Activated T-cell treated with anti-CD3 and anti-CD28 coated beads, Interleukin-2, amount 50 U/mL, for 48 hours (primary cell): Measurements from ENCODE around the gene TGFBRAP1.
A peak's percentile ranks its signal among the peaks of the same experiment; 100 is the strongest.
"Not testable (repeated sequence)": the region's sequence is repeated elsewhere in the genome, so short reads cannot be mapped to it uniquely, and the experiment has no call there.

Source experiments
- DNase-seq, 2 experiments: peaks; one replicate each; pipeline ENCODE4 v3.0.0-alpha.2; 2020

TGFBRAP1 gene

GRCh38 chr2:105271393-105272045 is 58.0 kb downstream of the TGFBRAP1 start:
- DNase-seq: no peak

GRCh38 chr2:105269426-105269825 is 60.1 kb downstream of the TGFBRAP1 start:
- no peak for DNase-seq

DNA sequence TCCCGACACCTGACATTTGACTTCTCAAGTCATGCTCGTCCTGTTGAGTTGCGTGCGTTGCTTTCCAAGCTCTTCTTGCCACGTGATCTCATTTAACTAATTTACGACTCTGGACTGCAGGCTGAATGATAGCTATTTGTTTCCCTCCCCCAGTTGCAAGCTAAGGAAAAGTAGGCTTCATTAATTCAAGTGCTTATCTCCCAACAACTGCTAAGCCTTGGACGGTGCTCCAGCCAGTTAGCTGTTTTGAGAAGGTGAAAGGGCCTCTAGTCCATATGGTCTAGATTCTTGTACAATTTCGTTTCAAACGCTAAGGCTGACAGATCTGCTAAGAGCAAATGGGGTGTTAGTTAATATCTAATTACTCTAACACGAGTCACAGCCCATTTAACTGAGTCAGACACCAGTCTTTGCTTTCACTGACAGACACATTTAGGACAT is 66.9 kb downstream of the TGFBRAP1 start:
- no peak for DNase-seq

DNA sequence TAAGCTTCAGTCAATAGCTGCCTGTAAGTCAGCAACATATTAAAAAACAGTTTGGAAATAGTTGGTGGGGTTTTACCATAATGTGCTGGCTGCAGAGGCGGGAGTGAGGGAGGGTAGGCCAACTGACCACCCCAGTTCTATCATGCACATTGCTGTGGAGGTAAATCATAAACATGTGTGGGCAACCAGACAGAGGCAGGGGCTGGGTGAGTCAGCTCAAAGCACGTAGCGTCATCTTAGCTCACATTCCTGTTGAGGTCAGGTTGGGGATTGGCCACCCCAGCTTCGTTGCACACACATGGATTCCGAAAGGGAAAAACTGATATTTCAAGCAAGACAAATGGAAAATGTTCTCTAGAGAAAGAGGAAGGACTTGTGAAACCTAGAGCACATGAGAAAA is 68.5 kb downstream of the TGFBRAP1 start:
- no peak for DNase-seq

DNA sequence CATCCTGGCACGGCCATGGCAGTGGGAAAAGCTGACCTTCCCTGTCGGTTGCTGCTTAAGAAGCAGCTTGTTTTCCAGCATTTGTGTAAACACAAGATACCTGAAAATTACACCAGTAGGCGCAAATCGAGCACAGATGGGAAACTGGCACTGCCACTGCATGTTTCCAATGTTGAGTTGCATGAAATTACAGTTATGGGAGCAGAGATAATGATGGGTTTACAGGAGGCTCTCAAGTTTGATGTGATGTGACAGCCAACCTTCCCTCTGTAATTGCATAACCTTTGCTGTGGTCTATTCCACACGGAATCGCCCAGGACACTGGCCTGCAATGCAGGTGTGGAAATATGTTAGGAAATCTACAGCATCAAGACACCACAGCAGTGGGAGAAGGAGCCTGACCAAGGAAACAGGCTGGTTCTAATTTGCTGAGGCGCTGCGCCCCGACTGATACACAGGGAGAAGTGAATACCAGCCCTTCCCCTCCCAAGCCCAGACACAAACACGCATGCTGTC is 70.6 kb downstream of the TGFBRAP1 start:
- no peak for DNase-seq

GRCh38 chr2:105257981-105258380 is 71.6 kb downstream of the TGFBRAP1 start:
- no peak for DNase-seq

- no peak for DNase-seq
These were observed 73.0 kb downstream of the TGFBRAP1 start for GRCh38 chr2:105256431-105257047.

DNA sequence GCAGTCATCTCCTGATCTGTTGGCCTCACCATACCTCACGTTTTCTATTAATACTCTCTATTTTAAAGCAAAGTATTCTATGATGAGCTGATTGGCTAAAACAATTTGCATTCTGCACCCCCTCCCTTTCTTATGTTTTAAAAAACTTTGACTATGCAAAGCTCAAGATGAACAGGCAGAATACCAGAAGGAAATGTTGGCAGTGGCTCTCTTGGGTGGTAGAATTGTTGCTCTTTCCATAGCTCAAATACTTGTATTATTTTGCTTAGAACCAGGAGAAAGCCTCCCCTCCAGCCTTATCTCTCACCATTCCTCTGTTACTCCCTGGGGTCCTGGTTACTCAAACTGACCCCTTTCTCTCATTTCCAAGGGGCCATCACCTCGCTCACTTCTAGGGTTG is 73.6 kb downstream of the TGFBRAP1 start:
- no peak for DNase-seq

- DNase-seq: no peak
These were observed 74.9 kb downstream of the TGFBRAP1 start for GRCh38 chr2:105254531-105255210.

- no peak for DNase-seq
These were observed 77.3 kb downstream of the TGFBRAP1 start for GRCh38 chr2:105252271-105252670.

DNA sequence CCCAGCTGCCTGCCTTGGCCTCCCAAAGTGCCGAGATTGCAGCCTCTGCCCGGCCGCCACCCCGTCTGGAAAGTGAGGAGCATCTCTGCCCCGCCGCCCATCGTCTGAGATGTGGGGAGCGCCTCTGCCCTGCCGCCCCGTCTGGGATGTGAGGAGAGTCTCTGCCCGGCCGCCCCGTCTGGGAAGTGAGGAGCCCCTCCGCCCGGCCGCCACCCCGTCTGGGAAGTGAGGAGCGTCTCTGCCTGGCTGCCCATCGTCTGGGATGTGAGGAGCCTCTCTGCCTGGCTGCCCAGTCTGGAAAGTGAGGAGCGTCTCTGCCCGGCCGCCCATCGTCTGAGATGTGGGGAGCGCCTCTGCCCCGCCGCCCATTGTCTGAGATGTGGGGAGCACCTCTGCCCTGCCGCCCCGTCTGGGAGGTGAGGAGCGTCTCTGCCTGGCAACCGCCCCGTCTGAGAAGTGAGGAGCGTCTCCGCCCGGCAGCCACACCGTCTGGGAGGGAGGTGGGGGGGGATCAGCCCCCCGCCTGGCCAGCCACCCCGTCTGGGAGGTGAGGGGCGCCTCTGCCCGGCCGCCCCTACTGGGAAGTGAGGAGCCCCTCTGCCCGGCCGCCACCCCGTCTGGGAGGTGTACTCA is 78.4 kb downstream of the TGFBRAP1 start:
- not testable (repeated sequence) for DNase-seq

- no peak for DNase-seq
These were observed 79.6 kb downstream of the TGFBRAP1 start for GRCh38 chr2:105249891-105250290.

GRCh38 chr2:105249181-105249580 is 80.4 kb downstream of the TGFBRAP1 start:
- DNase-seq: no peak

DNA sequence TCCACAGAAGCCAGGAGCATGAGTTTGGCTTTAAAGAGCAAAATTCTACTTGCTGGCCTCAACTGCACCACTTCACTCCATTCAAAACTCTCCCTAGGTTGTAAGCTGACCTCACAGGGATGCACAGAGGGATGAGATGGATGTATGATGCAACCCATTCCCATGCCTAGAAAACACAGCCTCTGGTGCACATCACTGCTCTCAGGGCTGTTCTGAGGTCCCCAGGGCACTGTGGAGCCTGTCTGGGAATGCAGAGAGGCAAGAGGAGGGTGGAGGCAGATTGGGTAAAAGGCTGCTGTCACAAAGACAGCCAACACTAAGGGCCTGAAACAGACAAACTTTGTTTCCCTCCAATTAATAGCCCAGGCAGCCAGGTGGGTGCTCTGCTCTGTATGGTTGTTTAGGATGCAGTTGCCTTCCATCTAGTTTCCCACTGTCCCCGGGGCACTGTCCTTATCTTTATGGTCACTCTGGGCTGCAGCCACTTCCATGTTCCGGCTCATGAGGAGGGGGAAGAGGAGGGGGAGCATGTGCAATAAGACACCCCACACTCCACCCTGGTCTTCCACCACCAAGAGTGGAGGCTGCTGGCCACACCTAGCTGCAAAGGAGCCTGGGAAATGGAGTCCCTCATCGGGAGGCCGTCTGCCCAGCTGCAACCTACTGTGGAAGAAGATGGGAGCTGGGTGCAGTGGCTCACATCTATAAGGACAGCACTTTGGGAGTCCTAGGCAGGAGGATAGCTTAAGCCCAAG is 81.0 kb downstream of the TGFBRAP1 start:
- no peak for DNase-seq

- DNase-seq: no peak
These were observed 85.1 kb downstream of the TGFBRAP1 start for GRCh38 chr2:105244451-105244850.

DNA sequence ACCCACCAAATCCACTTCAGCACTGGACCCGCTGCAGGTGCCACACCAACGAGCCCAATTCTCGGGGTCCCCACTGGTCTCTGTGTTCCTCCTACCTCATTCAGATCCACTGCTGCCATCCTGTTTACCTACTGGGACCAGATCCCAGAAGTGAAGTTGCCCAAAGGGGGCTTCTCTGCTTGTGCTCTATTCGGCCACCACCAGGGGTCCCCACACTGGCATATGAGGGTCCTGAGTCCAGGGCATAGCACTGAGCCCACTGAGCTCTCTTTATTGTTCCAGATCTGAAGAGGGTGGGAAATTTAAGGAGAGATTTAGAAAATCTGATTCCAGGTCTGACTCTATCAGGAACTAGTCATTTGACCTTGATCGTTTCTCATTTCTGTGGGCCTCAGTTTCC is 85.6 kb downstream of the TGFBRAP1 start:
- no peak for DNase-seq

DNA sequence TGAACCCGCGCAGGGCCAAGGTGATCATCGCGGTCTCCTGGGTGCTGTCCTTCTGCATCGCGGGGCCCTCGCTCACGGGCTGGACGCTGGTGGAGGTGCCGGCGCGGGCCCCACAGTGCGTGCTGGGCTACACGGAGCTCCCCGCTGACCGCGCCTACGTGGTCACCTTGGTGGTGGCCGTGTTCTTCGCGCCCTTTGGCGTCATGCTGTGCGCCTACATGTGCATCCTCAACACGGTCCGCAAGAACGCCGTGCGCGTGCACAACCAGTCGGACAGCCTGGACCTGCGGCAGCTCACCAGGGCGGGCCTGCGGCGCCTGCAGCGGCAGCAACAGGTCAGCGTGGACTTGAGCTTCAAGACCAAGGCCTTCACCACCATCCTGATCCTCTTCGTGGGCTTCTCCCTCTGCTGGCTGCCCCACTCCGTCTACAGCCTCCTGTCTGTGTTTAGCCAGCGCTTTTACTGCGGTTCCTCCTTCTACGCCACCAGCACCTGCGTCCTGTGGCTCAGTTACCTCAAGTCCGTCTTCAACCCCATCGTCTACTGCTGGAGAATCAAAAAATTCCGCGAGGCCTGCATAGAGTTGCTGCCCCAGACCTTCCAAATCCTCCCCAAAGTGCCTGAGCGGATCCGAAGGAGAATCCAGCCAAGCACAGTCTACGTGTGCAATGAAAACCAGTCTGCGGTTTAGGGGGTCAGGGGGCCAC is 87.1 kb downstream of the TGFBRAP1 start:
- DNase-seq: no peak

DNA sequence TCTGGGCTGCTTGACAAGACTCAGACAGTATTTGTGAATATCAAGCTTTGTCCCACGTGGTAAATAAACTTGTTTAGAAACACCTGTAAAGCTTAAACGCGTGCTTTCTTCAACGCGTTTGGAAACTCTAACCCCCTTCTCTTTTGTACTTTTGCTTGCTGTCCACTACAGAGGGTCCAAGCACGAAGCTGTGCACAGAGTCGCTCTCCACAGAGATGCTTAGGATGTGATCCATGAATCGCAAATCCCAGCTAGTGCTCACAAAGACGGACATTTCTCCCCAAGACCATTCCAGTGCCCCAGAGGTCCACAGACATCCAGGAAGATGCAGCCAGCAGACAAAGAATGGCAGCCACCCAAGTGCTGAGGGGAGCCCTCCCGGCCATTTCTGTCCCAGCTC is 88.1 kb downstream of the TGFBRAP1 start, which contains the start of gene GPR45:
TSS of gene GPR45 (plus strand) at position 301 of the 400 bp plus-strand sequence. CDS start 116 bp downstream, outside the sequence.
- no peak for DNase-seq

DNA sequence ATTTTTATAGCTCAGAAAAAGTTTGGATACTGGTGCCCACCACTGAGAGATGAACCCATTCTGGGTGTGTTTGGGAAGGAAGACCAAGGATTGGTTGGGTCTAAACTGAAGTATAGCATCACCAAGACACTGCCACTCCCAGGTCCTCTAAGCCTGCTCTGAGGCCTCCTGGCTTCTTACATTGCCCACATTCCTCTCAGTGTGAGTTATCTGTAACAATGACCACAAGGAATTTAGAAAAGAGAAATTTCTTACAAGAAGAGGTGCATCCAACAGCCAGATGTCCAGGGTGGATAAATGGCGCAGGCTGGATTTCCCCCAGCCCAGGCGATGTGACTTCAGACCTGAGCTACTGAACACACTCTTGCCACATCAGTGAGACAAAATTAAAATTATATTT is 89.6 kb downstream of the TGFBRAP1 start:
- DNase-seq: no peak

DNA sequence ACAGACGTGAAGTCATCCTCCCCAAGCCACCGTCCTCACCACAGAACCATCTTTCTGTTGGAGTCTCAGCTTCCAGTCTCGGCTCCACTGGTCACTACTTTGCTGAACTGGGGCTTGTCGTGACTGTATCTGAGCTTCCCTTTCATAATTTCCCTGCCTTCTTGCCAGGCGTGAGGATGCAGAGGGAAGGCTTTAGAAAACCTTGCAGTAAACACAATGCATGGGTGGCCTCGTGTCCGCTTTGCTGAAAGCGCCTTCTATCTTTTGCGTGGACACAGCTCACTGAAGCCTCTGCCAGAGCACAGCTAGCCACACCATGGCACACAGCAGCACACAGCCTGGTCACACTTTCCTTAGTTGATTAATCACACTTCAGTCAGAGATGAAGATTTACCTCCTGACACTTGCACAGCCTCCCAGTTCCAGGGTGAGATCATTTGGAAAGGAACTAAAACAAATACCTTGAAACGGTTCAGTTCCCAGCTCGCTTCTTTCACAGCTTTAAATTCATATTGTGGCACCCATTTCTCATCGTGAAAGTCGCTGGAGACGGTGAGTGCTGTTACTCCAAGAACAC is 90.8 kb downstream of the TGFBRAP1 start:
- no peak for DNase-seq

DNA sequence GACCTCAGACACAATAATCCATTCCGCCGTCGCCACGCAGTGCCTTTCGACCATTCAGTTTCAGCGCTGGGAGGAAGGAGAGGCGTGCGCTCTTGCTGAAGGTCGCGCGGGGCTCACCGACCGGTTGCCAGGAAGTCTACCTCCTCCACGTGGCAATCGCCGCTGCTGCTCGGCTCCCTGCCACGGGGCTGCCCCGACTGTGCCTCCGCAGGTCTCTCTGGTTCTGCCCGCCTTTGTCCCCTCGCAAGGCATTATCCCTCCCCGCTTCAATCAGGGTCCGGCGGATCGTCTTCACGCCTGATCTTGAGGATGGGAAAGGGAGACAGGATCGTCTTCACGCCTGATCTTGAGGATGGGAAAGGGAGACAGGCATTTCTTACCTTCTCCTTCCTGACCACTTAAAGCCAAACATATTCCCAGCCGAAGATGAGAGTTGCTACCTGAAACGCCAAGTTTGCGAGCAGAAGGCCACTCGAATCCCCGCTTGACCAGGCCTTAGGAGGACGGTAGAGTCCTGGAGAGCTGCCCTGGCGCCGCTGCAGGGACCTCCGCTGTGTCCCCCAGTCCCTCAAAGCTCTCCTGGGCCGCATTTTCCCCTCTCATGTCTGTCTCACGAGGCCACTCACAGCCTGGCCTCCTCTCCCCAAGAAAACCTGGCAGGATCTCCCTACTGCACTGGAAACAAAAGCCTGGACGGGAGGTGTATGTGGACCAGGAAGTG is 92.3 kb downstream of the TGFBRAP1 start:
- peak; percentile 34 to 35 for DNase-seq
